ENCODE data around the gene NTMT1. TPM values are rescaled to one million over a fixed set of nuclear protein-coding genes. Genes with fewer than 3 reads are reported as not detected.

Gene NTMT1
- total RNA-seq, 1 donor from 2014 or later, result 25.6 TPM

DNA sequence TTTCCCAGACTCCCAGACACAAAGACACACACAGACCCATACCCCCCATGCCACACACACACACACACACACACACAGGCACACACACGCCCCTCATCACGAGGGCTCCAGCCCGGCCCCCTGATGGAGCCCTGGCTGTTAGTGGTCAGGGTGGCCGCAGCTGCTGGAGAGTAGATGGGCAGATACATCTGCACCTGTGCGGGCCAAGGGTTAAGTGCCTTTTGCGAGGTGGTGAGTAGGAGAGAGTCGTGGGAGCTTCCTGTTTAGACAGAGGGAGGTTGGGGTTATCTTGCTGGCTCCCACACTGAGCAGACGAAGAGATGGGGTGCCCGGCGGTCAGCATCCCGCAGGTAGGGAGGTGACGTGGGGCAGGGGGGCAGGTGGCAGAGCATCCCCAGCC lies 47.6 kb downstream of the NTMT1 start:
- no peak for ATAC-seq
- H3K27me3 ChIP-seq, result peaks cover 11% of the 10 kb centered on the region
- H3K9me3 ChIP-seq, result no peaks in the 10 kb centered on the region
- TF ChIP-seq, protein P1, sequence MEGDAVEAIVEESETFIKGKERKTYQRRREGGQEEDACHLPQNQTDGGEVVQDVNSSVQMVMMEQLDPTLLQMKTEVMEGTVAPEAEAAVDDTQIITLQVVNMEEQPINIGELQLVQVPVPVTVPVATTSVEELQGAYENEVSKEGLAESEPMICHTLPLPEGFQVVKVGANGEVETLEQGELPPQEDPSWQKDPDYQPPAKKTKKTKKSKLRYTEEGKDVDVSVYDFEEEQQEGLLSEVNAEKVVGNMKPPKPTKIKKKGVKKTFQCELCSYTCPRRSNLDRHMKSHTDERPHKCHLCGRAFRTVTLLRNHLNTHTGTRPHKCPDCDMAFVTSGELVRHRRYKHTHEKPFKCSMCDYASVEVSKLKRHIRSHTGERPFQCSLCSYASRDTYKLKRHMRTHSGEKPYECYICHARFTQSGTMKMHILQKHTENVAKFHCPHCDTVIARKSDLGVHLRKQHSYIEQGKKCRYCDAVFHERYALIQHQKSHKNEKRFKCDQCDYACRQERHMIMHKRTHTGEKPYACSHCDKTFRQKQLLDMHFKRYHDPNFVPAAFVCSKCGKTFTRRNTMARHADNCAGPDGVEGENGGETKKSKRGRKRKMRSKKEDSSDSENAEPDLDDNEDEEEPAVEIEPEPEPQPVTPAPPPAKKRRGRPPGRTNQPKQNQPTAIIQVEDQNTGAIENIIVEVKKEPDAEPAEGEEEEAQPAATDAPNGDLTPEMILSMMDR (IDR thresholded peaks at IDR 0.05), result no peak
- intact Hi-C loops (cut with DNase I), result no loop called here
- no peaks in the 10 kb centered on the region for H3K4me1 ChIP-seq
- no peak overlapping the region for H3K4me3 ChIP-seq
- DNase-seq, result peak; percentile 55
- H3K36me3 ChIP-seq, result no peaks in the 10 kb centered on the region
- no peak overlapping the region for H3K27ac ChIP-seq

DNA sequence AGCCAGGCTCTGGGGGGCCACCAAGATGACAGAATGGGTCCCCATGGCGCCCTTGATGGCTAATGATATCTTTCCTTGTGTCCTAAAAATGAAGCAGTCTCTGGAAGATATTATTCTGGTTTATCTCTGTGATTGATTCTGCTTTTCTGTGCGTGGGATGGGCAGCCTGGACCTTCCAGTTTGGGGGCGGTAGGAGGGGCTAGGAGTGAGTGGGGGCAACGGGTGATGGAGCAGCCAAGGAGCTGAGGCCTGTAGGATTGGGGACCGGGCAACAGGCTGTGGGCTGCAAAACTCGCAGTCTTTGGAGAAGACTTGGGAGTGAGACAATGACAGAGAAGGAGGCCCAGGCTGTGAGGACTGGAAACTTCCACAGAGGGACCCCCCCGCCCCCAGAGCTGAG lies 48.3 kb downstream of the NTMT1 start:
- Histone ChIP-seq H3K4me1 (no peaks in the 10 kb centered on the region), H3K4me3 (no peak overlapping the region), H3K27me3 (peaks cover 16% of the 10 kb centered on the region), H3K27ac (no peak overlapping the region), H3K9me3 (no peaks in the 10 kb centered on the region), H3K36me3 (no peaks in the 10 kb centered on the region)
- TF ChIP-seq, protein P1 (IDR thresholded peaks at IDR 0.05), result no peak
- ATAC-seq (no peak), DNase-seq (no peak)
- intact Hi-C loops (cut with DNase I), result no loop called here

DNA sequence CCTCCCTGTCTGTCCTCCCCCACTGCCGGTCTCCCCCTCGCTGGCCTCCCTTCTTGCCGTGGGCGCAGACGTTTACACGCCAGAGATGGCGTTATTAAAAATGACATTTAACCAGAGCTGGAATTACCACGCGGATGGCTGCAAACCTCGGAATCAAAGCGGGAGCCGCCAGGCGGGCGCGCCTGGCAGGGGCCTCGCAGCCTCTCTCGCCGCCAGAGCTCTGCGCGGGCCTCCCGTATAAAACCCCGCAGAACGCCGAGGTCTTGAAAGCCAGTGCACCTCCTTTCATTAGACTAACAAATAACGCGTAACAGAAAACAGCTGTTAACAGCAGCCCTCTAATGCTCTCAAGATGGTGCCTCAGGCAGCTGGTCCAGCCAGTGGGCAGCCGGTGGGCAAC lies 49.7 kb downstream of the NTMT1 start:
- intact Hi-C loops (cut with DNase I), result no loop called here

DNA sequence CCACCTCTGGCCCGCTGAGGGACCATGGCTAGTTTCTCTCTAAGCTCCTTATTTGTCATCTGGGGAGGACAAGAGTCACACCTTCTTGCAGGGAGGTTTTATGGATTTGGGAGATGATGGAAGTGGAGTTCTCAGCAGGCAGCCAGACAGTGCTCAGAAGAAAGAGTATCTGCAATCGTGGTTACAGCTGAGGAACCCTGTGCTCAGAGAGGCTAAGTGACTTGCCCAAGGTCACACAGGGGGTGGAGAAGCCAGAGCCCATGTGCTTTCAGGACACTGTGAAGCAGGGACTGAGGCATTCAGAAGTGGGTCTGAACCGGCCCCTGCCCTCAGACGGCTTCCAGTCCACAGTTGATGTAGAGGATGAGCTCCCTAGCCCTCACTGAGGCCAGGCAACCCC lies 50.3 kb downstream of the NTMT1 start:
- no peaks in the 10 kb centered on the region for H3K36me3 ChIP-seq
- no peak for ATAC-seq
- TF ChIP-seq, protein P1 (IDR thresholded peaks at IDR 0.05), result no peak
- H3K27ac ChIP-seq, result no peak overlapping the region
- no peaks in the 10 kb centered on the region for H3K9me3 ChIP-seq
- intact Hi-C loops (cut with DNase I), result no loop called here
- peaks cover 22% of the 10 kb centered on the region for H3K27me3 ChIP-seq
- H3K4me3 ChIP-seq, result no peak overlapping the region
- no peaks in the 10 kb centered on the region for H3K4me1 ChIP-seq
- no peak for DNase-seq

More for the DNA sequence above, 49.7 kb downstream of the NTMT1 start:
- Histone ChIP-seq H3K27me3 (peaks cover 22% of the 10 kb centered on the region), H3K4me1 (no peaks in the 10 kb centered on the region), H3K36me3 (no peaks in the 10 kb centered on the region), H3K9me3 (no peaks in the 10 kb centered on the region), H3K4me3 (no peak overlapping the region), H3K27ac (no peak overlapping the region)
- TF ChIP-seq, protein P1 (IDR thresholded peaks at IDR 0.05), result no peak
- no peak for ATAC-seq
- no peak for DNase-seq

DNA sequence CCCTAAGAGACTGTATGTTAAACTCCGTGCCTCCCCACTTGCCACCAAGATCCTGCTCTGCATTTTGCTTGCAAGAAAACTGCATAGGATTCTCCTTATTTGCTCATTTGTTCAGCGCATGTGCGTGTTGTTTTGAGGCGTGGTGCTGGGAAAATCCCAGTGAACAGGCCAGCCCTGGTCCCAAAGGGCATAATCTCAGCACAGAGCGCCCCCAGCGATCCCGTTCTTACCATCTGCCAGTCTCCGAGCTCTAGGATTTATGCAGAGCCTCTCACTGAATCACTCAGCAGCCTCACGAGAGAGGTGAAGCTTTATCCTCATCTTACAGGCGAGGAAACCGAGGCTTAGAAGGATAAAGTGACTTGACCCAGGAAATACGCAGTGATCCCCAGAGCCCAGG lies 51.0 kb downstream of the NTMT1 start:
- ATAC-seq (no peak), DNase-seq (no peak)
- Histone ChIP-seq H3K27me3 (peaks cover 22% of the 10 kb centered on the region), H3K27ac (no peak overlapping the region), H3K36me3 (no peaks in the 10 kb centered on the region), H3K4me3 (no peak overlapping the region), H3K9me3 (no peaks in the 10 kb centered on the region), H3K4me1 (no peaks in the 10 kb centered on the region)
- TF ChIP-seq, protein P1 (IDR thresholded peaks at IDR 0.05), result no peak
- intact Hi-C loops (cut with DNase I), result no loop called here

DNA sequence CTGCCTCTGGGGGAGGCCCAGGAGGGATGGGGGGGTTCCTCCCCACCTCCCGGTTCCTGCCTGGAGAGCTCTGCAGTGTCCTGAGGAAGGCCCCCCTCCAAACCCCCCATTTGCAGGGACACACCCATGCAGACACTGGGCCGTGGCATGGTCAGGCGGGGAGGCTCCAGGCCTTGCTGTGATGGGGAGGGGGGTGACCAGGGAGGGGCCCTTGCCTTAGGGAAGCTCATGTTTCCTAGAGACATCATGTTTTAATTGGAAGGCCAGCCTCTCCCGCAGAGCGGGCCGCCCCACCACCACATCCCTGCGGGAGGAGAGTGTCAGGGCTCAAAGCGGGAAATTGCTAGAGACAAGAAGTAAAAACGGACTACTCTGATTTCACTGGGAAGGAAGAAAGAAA lies 51.5 kb downstream of the NTMT1 start:
- intact Hi-C loops (cut with DNase I), result no loop called here

More for the DNA sequence above, 51.5 kb downstream of the NTMT1 start:
- TF ChIP-seq, protein P1 (IDR thresholded peaks at IDR 0.05), result no peak
- Histone ChIP-seq H3K27me3 (peaks cover 22% of the 10 kb centered on the region), H3K9me3 (no peaks in the 10 kb centered on the region), H3K4me3 (no peak overlapping the region), H3K4me1 (no peaks in the 10 kb centered on the region), H3K27ac (no peak overlapping the region), H3K36me3 (no peaks in the 10 kb centered on the region)
- ATAC-seq (no peak), DNase-seq (no peak)

Data from upper lobe of right lung (tissue), 1 donor.